Right atrium auricular region (tissue), 2 donors: Measurements from ENCODE around the gene NEBL. TPM values are rescaled to one million over a fixed set of nuclear protein-coding genes. Genes with fewer than 3 reads are reported as not detected.
A peak's percentile ranks its signal among the peaks of the same experiment; 100 is the strongest.
"Not testable (repeated sequence)": the region's sequence is repeated elsewhere in the genome, so short reads cannot be mapped to it uniquely, and the experiment has no call there.

Experiments
- DNase-seq: peaks from one replicate; pipeline ENCODE4 v3.0.0-alpha.2; 2019; ENCODE audit warnings: low spot score
- H3K27ac ChIP-seq, 2 donors: fragments of 200-600 bp; sonication (generic); 1 replicate in 1 of 2; 2 replicates in 1 of 2; pipeline ENCODE4 v1.5.1; 2016 to 2019
- H3K27me3 ChIP-seq, 2 donors: fragments of 200-600 bp; sonication (generic); one replicate each; pipeline versions ENCODE4 v1.5.1 to v1.6.0; 2017 to 2019
- H3K36me3 ChIP-seq: fragments of 200-600 bp; sonication (generic); one replicate; pipeline ENCODE4 v1.5.1; 2016
- H3K4me1 ChIP-seq, 2 donors: fragments of 200-600 bp; sonication (generic); one replicate each; pipeline versions ENCODE4 v1.5.1 to v1.6.0; 2017 to 2019
- H3K4me3 ChIP-seq, 2 donors: fragments of 200-600 bp; sonication (generic); 1 replicate in 1 of 2; 2 replicates in 1 of 2; pipeline ENCODE4 v1.5.1; 2017 to 2019; ENCODE audit warnings: mild to moderate bottlenecking in 1 of 2, moderate library complexity in 1 of 2
- H3K9me3 ChIP-seq, 2 donors: fragments of 200-600 bp; sonication (generic); one replicate each; pipeline ENCODE4 v1.5.1; 2019
- total RNA-seq, 2 donors: library from RNA; depleted of rRNA; stranded (reverse); fragments of >200 nt; gene quantifications; one replicate each; pipeline ENCODE4 v1.1.0, GENCODE V29; 2016
- TF ChIP-seq, protein P1 (sequence below), 2 donors: fragments of 200-600 bp; sonication (generic); IDR thresholded peaks; one replicate each; pipeline ENCODE4 v1.5.1; 2019; ENCODE audit warnings: antibody characterized with exemption in 2 of 2

Gene NEBL, protein sequence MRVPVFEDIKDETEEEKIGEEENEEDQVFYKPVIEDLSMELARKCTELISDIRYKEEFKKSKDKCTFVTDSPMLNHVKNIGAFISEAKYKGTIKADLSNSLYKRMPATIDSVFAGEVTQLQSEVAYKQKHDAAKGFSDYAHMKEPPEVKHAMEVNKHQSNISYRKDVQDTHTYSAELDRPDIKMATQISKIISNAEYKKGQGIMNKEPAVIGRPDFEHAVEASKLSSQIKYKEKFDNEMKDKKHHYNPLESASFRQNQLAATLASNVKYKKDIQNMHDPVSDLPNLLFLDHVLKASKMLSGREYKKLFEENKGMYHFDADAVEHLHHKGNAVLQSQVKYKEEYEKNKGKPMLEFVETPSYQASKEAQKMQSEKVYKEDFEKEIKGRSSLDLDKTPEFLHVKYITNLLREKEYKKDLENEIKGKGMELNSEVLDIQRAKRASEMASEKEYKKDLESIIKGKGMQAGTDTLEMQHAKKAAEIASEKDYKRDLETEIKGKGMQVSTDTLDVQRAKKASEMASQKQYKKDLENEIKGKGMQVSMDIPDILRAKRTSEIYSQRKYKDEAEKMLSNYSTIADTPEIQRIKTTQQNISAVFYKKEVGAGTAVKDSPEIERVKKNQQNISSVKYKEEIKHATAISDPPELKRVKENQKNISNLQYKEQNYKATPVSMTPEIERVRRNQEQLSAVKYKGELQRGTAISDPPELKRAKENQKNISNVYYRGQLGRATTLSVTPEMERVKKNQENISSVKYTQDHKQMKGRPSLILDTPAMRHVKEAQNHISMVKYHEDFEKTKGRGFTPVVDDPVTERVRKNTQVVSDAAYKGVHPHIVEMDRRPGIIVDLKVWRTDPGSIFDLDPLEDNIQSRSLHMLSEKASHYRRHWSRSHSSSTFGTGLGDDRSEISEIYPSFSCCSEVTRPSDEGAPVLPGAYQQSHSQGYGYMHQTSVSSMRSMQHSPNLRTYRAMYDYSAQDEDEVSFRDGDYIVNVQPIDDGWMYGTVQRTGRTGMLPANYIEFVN
- total RNA-seq = 100 to 1,000 TPM; 304 to 550 TPM

DNA sequence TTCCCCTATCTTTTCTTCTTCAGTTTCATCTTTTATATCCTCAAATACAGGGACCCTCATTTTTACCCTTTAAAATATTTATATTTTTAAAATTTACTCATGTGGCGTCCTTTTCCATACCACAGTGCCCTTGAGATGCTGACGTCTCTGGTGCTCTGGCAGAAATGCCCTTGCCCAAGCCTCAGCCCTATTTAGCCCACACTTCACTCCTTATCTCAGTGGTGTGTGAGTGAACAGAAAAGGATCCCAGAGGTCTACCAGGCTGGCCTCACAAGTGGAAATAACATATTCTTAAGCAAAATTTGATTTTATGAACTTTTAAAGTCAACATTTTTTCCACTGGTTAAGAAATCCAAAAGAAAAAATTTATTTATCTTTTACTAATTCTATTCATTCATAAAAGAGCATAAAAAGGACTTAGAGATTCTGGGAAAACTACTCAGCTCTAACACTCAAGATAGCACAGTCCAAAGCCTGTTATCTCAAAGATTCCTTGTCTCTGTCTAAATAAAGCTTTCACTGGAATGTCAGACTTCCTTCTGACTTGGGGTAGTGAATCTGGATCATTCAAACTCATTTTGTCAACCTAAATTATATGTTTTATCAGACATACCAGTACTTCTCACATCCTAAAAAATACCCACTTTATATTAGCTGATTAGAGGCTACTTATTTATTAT lies at the start of gene NEBL:
TSS of gene NEBL (minus strand) at position 166 of the 680 bp plus-strand sequence. CDS start at position 60, 106 bp downstream.
- Histone ChIP-seq H3K27ac (peak within 1 kb of the TSS; percentile 83 to 93), H3K27me3 (no peaks in the 10 kb centered on the region), H3K4me1 (no peaks in the 10 kb centered on the region), H3K4me3 (peak within 1 kb of the TSS; percentile 49 to 51), H3K36me3 (peaks cover 22% of the 10 kb centered on the region), H3K9me3 (no peaks in the 10 kb centered on the region)
- DNase-seq = no peak
- TF ChIP-seq, protein P1, sequence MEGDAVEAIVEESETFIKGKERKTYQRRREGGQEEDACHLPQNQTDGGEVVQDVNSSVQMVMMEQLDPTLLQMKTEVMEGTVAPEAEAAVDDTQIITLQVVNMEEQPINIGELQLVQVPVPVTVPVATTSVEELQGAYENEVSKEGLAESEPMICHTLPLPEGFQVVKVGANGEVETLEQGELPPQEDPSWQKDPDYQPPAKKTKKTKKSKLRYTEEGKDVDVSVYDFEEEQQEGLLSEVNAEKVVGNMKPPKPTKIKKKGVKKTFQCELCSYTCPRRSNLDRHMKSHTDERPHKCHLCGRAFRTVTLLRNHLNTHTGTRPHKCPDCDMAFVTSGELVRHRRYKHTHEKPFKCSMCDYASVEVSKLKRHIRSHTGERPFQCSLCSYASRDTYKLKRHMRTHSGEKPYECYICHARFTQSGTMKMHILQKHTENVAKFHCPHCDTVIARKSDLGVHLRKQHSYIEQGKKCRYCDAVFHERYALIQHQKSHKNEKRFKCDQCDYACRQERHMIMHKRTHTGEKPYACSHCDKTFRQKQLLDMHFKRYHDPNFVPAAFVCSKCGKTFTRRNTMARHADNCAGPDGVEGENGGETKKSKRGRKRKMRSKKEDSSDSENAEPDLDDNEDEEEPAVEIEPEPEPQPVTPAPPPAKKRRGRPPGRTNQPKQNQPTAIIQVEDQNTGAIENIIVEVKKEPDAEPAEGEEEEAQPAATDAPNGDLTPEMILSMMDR (IDR thresholded peaks at IDR 0.05) = no peak

DNA sequence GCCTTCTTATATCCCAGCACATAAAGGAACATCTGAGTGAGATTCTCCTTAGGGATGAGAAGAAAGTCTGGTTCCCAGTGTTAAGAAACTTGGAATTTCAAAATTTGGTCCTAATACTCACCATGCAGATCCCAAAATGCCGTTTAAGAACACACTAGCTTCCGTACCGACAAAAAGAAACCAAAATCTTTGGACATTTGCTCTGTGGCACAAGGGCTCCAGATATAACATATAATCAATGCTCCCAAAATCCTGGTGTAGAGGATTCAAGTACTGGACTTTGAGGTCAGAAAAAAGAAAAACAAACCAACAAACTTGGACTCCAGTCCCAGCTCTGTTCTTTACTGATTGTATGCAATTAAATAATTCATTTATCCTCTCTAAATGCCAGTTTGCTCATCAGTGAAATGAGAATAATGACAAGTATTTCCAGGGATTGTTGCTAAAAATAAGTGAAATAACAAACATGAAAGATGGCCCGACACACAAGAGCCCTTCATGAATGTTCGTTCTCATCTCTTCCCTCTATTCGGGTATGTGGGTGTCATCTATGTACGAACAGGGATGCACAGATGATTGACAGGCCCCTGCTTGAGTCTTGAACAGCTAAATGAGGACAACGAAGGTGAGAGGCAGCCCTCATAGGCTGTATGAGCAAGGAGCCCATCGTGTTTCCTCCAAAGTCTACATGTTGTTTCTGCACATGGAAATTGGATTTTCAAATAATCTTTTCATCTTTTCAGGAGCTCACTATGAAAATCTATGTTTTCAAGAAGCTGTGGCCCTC lies 48.6 kb upstream of the NEBL start:
- no peaks in the 10 kb centered on the region for H3K36me3 ChIP-seq
- TF ChIP-seq, protein P1 (IDR thresholded peaks at IDR 0.05) = no peak
- no peak overlapping the region for H3K4me3 ChIP-seq
- no peak overlapping the region for H3K27ac ChIP-seq
- no peaks in the 10 kb centered on the region for H3K9me3 ChIP-seq
- no peaks in the 10 kb centered on the region for H3K4me1 ChIP-seq
- DNase-seq = no peak
- H3K27me3 ChIP-seq = no peaks in the 10 kb centered on the region

DNA sequence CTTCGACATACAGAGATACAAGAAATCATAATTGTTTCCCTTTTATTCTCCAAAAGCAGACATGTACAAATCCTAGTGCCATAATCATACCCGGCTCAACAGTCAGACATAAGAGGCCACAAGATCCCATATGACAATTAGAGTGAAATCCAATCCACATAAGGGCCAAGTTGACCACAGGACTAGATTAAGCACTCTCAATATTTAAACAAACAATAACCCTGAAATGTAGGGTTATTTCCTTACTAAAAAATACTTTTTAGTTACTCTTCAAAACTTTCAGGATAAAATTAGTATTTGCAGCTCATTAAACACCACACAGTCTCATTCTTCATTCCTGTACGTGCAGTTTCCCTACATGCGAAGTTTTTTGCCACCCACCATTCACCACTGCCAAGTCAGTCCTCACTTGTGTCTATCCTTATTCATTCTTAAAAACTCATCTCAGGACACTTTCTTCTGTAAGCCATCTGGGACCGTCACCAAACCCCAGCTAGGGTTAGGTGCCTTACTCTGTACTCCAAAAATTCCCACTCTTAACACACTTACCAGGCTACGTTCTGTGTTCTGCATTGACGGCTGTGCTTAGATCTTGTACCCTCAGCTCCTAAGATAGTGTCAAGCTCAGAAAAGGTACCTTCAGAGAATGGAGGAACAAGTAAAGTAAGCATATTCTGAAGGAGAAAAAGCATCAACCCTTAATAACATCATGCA lies 47.8 kb upstream of the NEBL start:
- TF ChIP-seq, protein P1 (IDR thresholded peaks at IDR 0.05) = no peak
- no peak overlapping the region for H3K27ac ChIP-seq
- DNase-seq = no peak

DNA sequence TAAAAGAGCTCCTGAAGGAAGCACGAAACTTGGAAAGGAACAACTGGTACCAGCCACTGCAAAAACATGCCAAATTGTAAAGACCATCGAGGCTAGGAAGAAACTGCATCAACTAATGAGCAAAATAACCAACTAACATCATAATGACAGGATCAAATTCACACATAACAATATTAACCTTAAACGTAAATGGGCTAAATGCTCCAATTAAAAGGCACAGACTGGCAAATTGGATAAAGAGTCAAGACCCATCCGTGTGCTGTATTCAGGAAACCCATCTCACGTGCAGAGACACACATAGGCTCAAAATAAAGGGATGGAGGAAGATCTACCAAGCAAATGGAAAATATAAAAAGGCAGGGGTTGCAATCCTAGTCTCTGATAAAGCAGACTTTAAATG lies 42.3 kb upstream of the NEBL start:
- H3K27me3 ChIP-seq, H3K4me3 ChIP-seq, H3K4me1 ChIP-seq, H3K9me3 ChIP-seq, H3K27ac ChIP-seq, H3K36me3 ChIP-seq, DNase-seq: not testable (repeated sequence)

More for the DNA sequence above, 47.8 kb upstream of the NEBL start:
- Histone ChIP-seq H3K27me3 (no peaks in the 10 kb centered on the region), H3K4me3 (no peak overlapping the region), H3K4me1 (no peaks in the 10 kb centered on the region), H3K36me3 (no peaks in the 10 kb centered on the region), H3K9me3 (no peaks in the 10 kb centered on the region)

DNA sequence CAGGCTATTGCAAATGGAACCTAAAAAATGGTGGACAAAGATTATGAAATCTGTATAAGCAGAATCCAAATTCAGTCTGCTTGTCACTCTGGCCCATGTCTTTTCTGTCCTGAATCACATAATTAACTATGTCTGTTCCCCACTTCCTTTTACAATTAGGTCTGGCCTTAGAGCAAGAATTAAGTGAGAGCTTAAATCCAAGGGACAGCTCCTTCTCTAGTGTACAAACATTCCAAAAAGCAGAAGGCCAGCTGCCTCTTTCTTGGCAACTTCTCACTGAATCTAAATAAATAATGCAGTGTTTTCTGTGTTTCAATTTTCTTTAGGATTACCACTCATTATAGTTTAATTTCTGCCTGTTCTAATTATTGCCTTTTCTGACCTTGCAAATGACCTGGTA lies 39.3 kb upstream of the NEBL start:
- no peaks in the 10 kb centered on the region for H3K9me3 ChIP-seq
- no peak overlapping the region for H3K4me3 ChIP-seq
- no peaks in the 10 kb centered on the region for H3K36me3 ChIP-seq
- no peaks in the 10 kb centered on the region for H3K4me1 ChIP-seq
- H3K27me3 ChIP-seq = no peaks in the 10 kb centered on the region
- TF ChIP-seq, protein P1 (IDR thresholded peaks at IDR 0.05) = no peak
- DNase-seq = no peak
- H3K27ac ChIP-seq = no peak overlapping the region
